ENCODE measurements around the gene UBIAD1.

UBIAD1 gene, protein sequence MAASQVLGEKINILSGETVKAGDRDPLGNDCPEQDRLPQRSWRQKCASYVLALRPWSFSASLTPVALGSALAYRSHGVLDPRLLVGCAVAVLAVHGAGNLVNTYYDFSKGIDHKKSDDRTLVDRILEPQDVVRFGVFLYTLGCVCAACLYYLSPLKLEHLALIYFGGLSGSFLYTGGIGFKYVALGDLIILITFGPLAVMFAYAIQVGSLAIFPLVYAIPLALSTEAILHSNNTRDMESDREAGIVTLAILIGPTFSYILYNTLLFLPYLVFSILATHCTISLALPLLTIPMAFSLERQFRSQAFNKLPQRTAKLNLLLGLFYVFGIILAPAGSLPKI

DNA sequence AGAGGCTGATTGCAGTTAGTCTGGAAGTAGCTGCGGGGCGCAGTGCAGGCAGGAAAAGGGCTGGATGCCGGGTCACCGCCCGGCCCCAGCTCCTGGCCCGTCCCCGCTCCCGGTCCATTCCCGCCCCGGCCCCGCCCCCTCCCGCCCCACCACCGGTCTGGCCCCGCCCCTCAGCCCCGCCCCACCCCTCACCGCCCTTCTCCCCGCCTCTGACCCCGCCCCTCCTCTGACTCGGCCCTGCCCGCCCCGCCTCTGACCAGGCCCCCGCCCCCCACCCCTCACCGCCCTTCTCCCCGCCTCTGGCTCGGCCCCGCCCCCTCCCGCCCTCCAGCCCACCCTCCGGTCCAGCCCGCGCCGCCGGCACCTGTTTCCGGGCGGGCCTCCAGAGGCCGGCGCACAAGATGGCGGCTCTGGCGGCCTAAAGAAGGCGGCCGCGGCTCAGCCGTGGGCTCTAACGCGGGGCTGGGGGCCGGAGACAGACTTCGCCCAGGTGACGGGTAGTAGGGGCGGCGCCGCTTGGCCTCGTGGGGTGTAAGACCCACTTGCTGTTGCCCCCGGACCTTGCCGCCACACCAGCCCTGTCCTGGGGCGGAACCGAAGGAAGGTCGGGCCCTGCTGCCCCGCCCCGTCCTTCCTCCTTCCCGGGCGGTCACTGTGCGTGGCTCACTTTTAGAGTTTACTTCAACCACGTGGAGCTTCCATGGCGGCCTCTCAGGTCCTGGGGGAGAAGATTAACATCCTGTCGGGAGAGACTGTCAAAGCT, at the start of gene UBIAD1:
Gene UBIAD1, plus strand, starts transcription at position 367 of the 763 bp plus-strand sequence. Its CDS starts 334 bp downstream, at position 701.
- Histone ChIP-seq H3K4me3 (ENCODE audit: low read length) (peak within 1 kb of the TSS; percentile 99), H3K27me3 (ENCODE audit: control insufficient read depth, insufficient read depth, low read length) (no peaks in the 10 kb centered on the region), H3K27ac (ENCODE audit: low read length) (no peak within 1 kb of the TSS), H3K9me3 (ENCODE audit: control insufficient read depth, insufficient read depth, low read length) (no peaks in the 10 kb centered on the region), H3K36me3 (ENCODE audit: control insufficient read depth, insufficient read depth, low read length) (no peaks in the 10 kb centered on the region), H3K4me1 (ENCODE audit: control insufficient read depth, insufficient read depth, low read length) (no peaks in the 10 kb centered on the region)
- WGBS (ENCODE audit: insufficient coverage, insufficient read length), result no CpG with 5 or more reads among the region's 64 CpGs
- no peak for DNase-seq (ENCODE audit: low read depth, low spot score)

GRCh38 chr1:11227106-11228077, 45.6 kb upstream of the UBIAD1 start:
- no peaks in the 10 kb centered on the region for H3K27me3 ChIP-seq (ENCODE audit: control insufficient read depth, insufficient read depth, low read length)
- no peak overlapping the region for H3K27ac ChIP-seq (ENCODE audit: low read length)
- no peak overlapping the region for H3K4me3 ChIP-seq (ENCODE audit: low read length)
- WGBS (ENCODE audit: insufficient coverage, insufficient read length), result no CpG with 5 or more reads among the region's 10 CpGs
- peaks cover 24% of the 10 kb centered on the region for H3K36me3 ChIP-seq (ENCODE audit: control insufficient read depth, insufficient read depth, low read length)
- DNase-seq (ENCODE audit: low read depth, low spot score), result no peak
- H3K9me3 ChIP-seq (ENCODE audit: control insufficient read depth, insufficient read depth, low read length), result no peaks in the 10 kb centered on the region
- H3K4me1 ChIP-seq (ENCODE audit: control insufficient read depth, insufficient read depth, low read length), result no peaks in the 10 kb centered on the region

GRCh38 chr1:11229203-11229602, 43.8 kb upstream of the UBIAD1 start:
- Histone ChIP-seq H3K9me3 (ENCODE audit: control insufficient read depth, insufficient read depth, low read length) (no peaks in the 10 kb centered on the region), H3K36me3 (ENCODE audit: control insufficient read depth, insufficient read depth, low read length) (peaks cover 30% of the 10 kb centered on the region), H3K27me3 (ENCODE audit: control insufficient read depth, insufficient read depth, low read length) (no peaks in the 10 kb centered on the region), H3K4me3 (ENCODE audit: low read length) (no peak overlapping the region), H3K27ac (ENCODE audit: low read length) (no peak overlapping the region), H3K4me1 (ENCODE audit: control insufficient read depth, insufficient read depth, low read length) (no peaks in the 10 kb centered on the region)
- no peak for DNase-seq (ENCODE audit: low read depth, low spot score)
- 100% methylated on average over 1 of the region's 4 CpGs for WGBS (ENCODE audit: insufficient coverage, insufficient read length)

- WGBS (ENCODE audit: insufficient coverage, insufficient read length), result no CpG with 5 or more reads among the region's 2 CpGs
- Histone ChIP-seq H3K27ac (ENCODE audit: low read length) (no peak overlapping the region), H3K36me3 (ENCODE audit: control insufficient read depth, insufficient read depth, low read length) (peaks cover 38% of the 10 kb centered on the region), H3K9me3 (ENCODE audit: control insufficient read depth, insufficient read depth, low read length) (no peaks in the 10 kb centered on the region), H3K27me3 (ENCODE audit: control insufficient read depth, insufficient read depth, low read length) (no peaks in the 10 kb centered on the region), H3K4me3 (ENCODE audit: low read length) (no peak overlapping the region), H3K4me1 (ENCODE audit: control insufficient read depth, insufficient read depth, low read length) (no peaks in the 10 kb centered on the region; the same call in 1 of the 2 replicates)
- no peak for DNase-seq (ENCODE audit: low read depth, low spot score)
Observed at GRCh38 chr1:11233208-11233607, 39.8 kb upstream of the UBIAD1 start.

- no peak for DNase-seq (ENCODE audit: low read depth, low spot score)
- no peak overlapping the region for H3K4me3 ChIP-seq (ENCODE audit: low read length)
- H3K4me1 ChIP-seq (ENCODE audit: control insufficient read depth, insufficient read depth, low read length), result no peaks in the 10 kb centered on the region; the same call in 1 of the 2 replicates
- no peak overlapping the region for H3K27ac ChIP-seq (ENCODE audit: low read length)
- H3K36me3 ChIP-seq (ENCODE audit: control insufficient read depth, insufficient read depth, low read length), result peaks cover 29% of the 10 kb centered on the region
- no peaks in the 10 kb centered on the region for H3K27me3 ChIP-seq (ENCODE audit: control insufficient read depth, insufficient read depth, low read length)
- WGBS (ENCODE audit: insufficient coverage, insufficient read length), result no CpG with 5 or more reads among the region's 6 CpGs
- no peaks in the 10 kb centered on the region for H3K9me3 ChIP-seq (ENCODE audit: control insufficient read depth, insufficient read depth, low read length)
Observed at GRCh38 chr1:11237356-11237755, 35.6 kb upstream of the UBIAD1 start.

DNA sequence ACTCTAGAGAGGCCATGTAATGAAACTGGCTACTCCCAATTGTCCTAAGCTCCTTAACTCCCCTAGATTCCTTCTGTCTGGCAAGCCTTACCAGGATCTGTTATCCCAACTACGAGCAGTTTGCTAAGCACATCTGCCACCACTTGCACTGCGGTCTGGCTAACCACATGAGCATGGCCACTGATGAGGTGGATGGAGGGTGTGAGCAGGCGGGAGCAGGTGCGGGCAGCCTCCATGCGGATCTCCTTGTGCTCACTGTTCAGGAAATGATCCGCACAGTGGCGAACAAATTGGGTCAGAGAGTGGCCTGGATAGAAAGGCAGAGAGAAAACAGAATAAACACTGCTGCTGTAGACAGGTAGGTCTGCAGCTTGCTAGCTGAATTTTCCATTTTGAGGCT, 34.7 kb upstream of the UBIAD1 start:
- H3K4me1 ChIP-seq (ENCODE audit: control insufficient read depth, insufficient read depth, low read length), result no peaks in the 10 kb centered on the region; the same call in 1 of the 2 replicates
- no CpG with 5 or more reads among the region's 7 CpGs for WGBS (ENCODE audit: insufficient coverage, insufficient read length)
- H3K4me3 ChIP-seq (ENCODE audit: low read length), result no peak overlapping the region
- no peaks in the 10 kb centered on the region for H3K27me3 ChIP-seq (ENCODE audit: control insufficient read depth, insufficient read depth, low read length)
- H3K36me3 ChIP-seq (ENCODE audit: control insufficient read depth, insufficient read depth, low read length), result peaks cover 31% of the 10 kb centered on the region
- no peaks in the 10 kb centered on the region for H3K9me3 ChIP-seq (ENCODE audit: control insufficient read depth, insufficient read depth, low read length)
- no peak overlapping the region for H3K27ac ChIP-seq (ENCODE audit: low read length)
- DNase-seq (ENCODE audit: low read depth, low spot score), result no peak

DNA sequence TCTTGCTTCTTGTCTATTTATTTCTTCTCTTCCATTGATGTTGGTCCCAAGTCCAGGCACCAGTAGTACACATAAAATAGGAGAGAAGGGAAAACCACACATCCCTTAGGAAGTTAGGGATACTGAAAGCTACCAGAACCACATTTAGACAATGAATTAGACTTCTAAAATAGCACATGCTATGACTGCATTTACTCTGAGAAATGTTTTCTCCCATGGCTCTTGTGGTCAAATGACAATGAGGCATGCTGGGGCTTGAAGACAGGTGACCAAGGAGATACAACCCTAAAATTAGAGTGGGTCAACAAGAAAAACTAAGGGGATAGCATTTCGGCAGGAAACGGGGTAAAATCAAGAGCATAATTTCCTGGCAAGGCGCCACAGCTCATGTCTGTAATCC, 27.8 kb upstream of the UBIAD1 start:
- no peaks in the 10 kb centered on the region for H3K27me3 ChIP-seq (ENCODE audit: control insufficient read depth, insufficient read depth, low read length)
- no peak overlapping the region for H3K4me3 ChIP-seq (ENCODE audit: low read length)
- no CpG with 5 or more reads among the region's 3 CpGs for WGBS (ENCODE audit: insufficient coverage, insufficient read length)
- H3K36me3 ChIP-seq (ENCODE audit: control insufficient read depth, insufficient read depth, low read length), result peaks cover 19% of the 10 kb centered on the region
- no peak for DNase-seq (ENCODE audit: low read depth, low spot score)
- H3K27ac ChIP-seq (ENCODE audit: low read length), result no peak overlapping the region
- H3K9me3 ChIP-seq (ENCODE audit: control insufficient read depth, insufficient read depth, low read length), result no peaks in the 10 kb centered on the region
- H3K4me1 ChIP-seq (ENCODE audit: control insufficient read depth, insufficient read depth, low read length), result no peaks in the 10 kb centered on the region

DNA sequence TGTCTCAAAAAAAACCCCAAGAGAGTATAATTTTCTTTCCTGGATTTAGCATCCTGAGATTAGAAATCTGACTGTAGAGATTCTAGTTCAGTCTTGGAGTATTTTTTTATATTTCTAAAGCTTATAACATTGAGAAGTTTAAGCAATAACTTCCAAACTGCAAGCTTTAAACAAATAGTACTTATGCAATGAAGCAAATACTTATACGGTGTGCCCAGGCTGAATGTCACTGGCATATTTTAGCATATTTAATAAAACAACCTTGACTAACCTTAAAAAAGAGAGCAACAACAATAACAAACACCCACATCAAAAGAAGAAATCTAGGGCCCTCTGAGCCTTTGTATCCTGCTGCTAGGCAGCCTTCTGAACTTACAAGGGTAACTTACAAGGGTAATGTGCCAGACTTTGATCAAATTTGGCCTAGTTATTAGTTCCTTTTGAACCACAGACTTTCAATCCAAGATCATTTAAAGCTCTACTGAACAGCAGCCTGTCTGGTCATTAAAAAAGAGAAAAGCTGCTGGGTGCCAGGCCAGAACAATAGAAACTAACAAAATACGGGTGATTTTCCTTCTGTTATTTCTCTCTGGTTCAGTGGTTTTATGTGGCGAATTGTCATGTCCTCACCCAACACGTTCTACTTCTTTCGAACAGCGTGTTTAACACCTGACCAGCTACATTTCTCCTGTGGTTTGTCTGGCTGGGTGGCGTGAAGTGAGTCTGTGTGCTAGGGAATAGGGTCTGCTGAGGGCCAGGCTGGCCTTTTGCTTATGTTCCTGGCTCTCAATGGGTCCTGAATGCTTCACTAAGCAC, 26.9 kb upstream of the UBIAD1 start:
- no peaks in the 10 kb centered on the region for H3K9me3 ChIP-seq (ENCODE audit: control insufficient read depth, insufficient read depth, low read length)
- DNase-seq (ENCODE audit: low read depth, low spot score), result no peak
- no peak overlapping the region for H3K4me3 ChIP-seq (ENCODE audit: low read length)
- H3K4me1 ChIP-seq (ENCODE audit: control insufficient read depth, insufficient read depth, low read length), result no peaks in the 10 kb centered on the region
- no CpG with 5 or more reads among the region's 7 CpGs for WGBS (ENCODE audit: insufficient coverage, insufficient read length)
- peaks cover 23% of the 10 kb centered on the region for H3K36me3 ChIP-seq (ENCODE audit: control insufficient read depth, insufficient read depth, low read length)
- no peak overlapping the region for H3K27ac ChIP-seq (ENCODE audit: low read length)
- no peaks in the 10 kb centered on the region for H3K27me3 ChIP-seq (ENCODE audit: control insufficient read depth, insufficient read depth, low read length)

- Histone ChIP-seq H3K4me1 (ENCODE audit: control insufficient read depth, insufficient read depth, low read length) (no peaks in the 10 kb centered on the region), H3K4me3 (ENCODE audit: low read length) (no peak overlapping the region), H3K27ac (ENCODE audit: low read length) (no peak overlapping the region), H3K27me3 (ENCODE audit: control insufficient read depth, insufficient read depth, low read length) (no peaks in the 10 kb centered on the region), H3K36me3 (ENCODE audit: control insufficient read depth, insufficient read depth, low read length) (peaks cover 28% of the 10 kb centered on the region), H3K9me3 (ENCODE audit: control insufficient read depth, insufficient read depth, low read length) (no peaks in the 10 kb centered on the region)
- WGBS (ENCODE audit: insufficient coverage, insufficient read length), result no CpG with 5 or more reads among the region's 4 CpGs
- no peak for DNase-seq (ENCODE audit: low read depth, low spot score)
Observed at GRCh38 chr1:11248169-11248568, 24.8 kb upstream of the UBIAD1 start.

All from iPS DF 6.9 (cell line).